NT2/D1 (cell line): Measurements from ENCODE around the gene UGT1A10.

Source experiments
- DNase-seq: peaks from one replicate; pipeline ENCODE4 v3.0.0-alpha.2; 2011; ENCODE audit warnings: low read depth, low spot score
- H3K27me3 ChIP-seq: 2 replicates; pipeline ENCODE4 v1.6.0; 2011; ENCODE audit warnings: mild to moderate bottlenecking; ENCODE audit not compliant: insufficient read length, insufficient read depth
- H3K36me3 ChIP-seq: 2 replicates; pipeline ENCODE4 v1.6.1; 2011; ENCODE audit warnings: mild to moderate bottlenecking, low read length, mixed read lengths; ENCODE audit not compliant: insufficient read depth, insufficient read length
- H3K4me1 ChIP-seq: 2 replicates; pipeline ENCODE4 v1.5.1; 2011; ENCODE audit not compliant: insufficient read depth, insufficient read length
- H3K4me3 ChIP-seq: 2 replicates; pipeline ENCODE4 v1.5.1; 2011; ENCODE audit warnings: low read depth; ENCODE audit not compliant: insufficient read length
- H3K9ac ChIP-seq: 2 replicates; pipeline ENCODE4 v1.6.0; 2011; ENCODE audit warnings: low read depth; ENCODE audit not compliant: insufficient read length
- H3K9me3 ChIP-seq: 2 replicates; pipeline ENCODE4 v1.5.1; 2011; ENCODE audit warnings: mild to moderate bottlenecking, low read length; ENCODE audit not compliant: insufficient read depth
- SUZ12 ChIP-seq: IDR thresholded peaks from 2 replicates; pipeline ENCODE4 v1.6.1; 2011; ENCODE audit not compliant: insufficient read length, insufficient read depth; ENCODE audit errors: extremely low read depth
- YY1 ChIP-seq: IDR thresholded peaks from 2 replicates; pipeline ENCODE4 v1.6.1; 2011; ENCODE audit not compliant: insufficient read length, insufficient read depth
- ZNF274 ChIP-seq: IDR thresholded peaks from 2 replicates; pipeline ENCODE4 v1.6.1; 2011; ENCODE audit warnings: mild to moderate bottlenecking, low read depth, low read length

The UGT1A10 gene

DNA sequence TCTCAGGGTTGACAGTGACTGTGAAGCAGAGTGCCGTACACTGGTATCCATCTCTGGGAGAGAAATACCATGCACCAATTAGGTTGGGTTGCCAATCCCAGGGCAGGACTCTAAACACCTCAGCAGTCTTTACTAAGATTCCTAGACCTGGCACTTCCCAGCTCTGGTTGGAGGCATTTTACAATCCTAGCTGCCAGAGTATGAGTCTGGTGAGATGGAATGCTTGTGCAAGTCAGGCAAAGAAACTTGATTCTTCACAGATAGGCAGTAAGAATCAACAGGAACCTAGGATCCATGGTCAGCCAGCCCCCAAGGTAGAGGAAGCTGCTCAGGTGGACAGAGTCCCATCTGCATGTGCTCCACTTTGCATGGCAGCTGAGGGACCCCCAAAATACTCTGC lies 70.5 kb downstream of the UGT1A10 start:
- Histone ChIP-seq H3K9me3 (no peaks in the 10 kb centered on the region), H3K27me3 (no peaks in the 10 kb centered on the region), H3K4me3 (no peak overlapping the region), H3K9ac (no peak overlapping the region), H3K36me3 (no peaks in the 10 kb centered on the region), H3K4me1 (no peaks in the 10 kb centered on the region)
- no peak for DNase-seq
- TF ChIP-seq SUZ12: no peak
- TF ChIP-seq ZNF274: no peak
- TF ChIP-seq YY1: no peak

DNA sequence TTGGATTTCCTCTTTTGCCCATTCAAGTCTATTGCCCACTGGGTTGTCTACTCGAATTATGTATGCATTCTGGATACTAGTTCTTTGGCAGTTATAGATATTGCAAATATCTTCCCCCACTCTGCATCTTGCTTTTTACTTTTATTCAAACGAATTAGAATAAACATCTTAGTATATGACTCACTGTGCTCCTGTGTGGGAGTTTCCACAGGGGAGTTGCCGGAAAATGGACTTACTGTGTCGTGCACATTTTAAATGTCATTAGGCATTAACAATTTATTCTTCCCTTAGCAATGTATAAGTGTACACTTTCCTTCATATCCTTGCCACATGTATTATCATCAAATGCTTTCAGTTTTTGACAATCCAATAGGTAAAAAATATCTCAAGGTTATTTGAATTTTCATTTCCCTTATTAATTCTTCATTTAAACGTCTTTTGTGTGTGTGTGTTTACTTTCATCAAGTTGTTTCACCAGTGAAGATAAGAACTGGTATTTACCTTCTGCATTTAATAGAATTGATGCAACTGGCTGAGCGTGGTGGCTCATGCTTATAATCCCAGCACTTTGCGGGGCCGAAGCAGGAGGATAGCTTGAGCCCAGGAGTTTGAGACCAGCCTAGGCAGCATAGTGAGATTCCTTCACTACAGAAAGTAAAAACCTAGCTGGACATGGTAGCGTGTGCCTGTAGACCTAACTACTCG lies 71.8 kb downstream of the UGT1A10 start:
- H3K4me3 ChIP-seq: no peak overlapping the region
- H3K4me1 ChIP-seq: no peaks in the 10 kb centered on the region
- TF ChIP-seq YY1: no peak
- no peak for TF ChIP-seq ZNF274
- no peak for TF ChIP-seq SUZ12
- no peaks in the 10 kb centered on the region for H3K27me3 ChIP-seq
- no peak for DNase-seq
- no peak overlapping the region for H3K9ac ChIP-seq
- H3K9me3 ChIP-seq: no peaks in the 10 kb centered on the region
- no peaks in the 10 kb centered on the region for H3K36me3 ChIP-seq

DNA sequence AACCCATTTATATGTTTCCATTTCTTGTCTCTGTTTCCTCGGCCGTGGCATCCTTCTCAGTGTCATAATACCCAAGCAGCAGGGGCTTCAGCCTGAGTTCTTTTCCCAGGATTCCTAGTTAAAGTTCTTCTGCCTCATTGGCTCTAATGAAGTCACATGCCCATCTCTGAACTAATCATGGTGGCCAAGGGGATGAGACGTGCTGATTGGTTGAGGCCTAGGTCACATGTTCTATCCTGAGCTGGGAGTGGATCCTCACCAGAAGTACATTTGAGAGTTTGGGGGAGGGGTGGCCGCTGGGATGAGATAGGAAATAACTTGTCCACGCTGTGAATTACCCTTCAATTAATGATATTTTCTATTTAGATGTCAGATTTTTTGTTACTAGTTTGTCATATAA lies 72.7 kb downstream of the UGT1A10 start:
- no peak overlapping the region for H3K4me3 ChIP-seq
- H3K36me3 ChIP-seq: no peaks in the 10 kb centered on the region
- no peaks in the 10 kb centered on the region for H3K9me3 ChIP-seq
- H3K27me3 ChIP-seq: no peaks in the 10 kb centered on the region
- TF ChIP-seq SUZ12 (no peak), ZNF274 (no peak), YY1 (no peak)
- no peak overlapping the region for H3K9ac ChIP-seq
- no peak for DNase-seq
- H3K4me1 ChIP-seq: no peaks in the 10 kb centered on the region

DNA sequence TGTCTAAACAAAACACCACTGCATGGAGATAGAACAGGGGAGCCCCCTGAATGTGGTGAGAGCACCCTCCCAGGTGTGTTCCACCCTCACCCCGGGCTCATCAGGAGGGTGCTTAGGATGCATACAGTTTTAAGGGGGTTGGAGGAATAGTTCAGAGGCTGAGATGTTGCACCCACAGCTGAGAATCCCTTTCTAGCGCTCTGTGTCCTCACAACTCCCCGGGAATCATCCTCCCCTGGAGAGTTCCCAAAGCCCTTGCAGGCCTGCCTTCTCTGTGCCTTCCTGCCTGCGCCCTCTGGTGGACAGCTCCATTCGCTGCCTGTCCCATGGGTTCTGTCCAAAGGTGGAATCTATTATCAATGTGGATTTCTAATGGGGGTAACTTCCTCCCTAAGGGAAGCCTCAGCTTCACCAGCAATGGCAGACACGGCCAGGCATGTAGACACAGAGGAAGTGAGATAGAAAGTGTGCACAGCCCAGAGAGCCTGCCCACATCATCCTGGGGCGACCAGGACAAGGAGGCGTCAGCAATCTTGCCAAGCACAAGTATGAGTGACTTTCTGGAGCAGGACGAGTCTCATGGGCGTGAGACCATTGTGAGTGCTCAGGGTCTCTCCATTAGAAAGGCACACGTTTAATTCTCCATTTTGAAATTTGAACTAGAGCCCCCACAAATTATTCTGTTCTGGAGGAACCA lies 75.2 kb downstream of the UGT1A10 start:
- Histone ChIP-seq H3K27me3 (no peaks in the 10 kb centered on the region), H3K9ac (no peak overlapping the region), H3K36me3 (no peaks in the 10 kb centered on the region), H3K4me3 (no peak overlapping the region), H3K9me3 (no peaks in the 10 kb centered on the region), H3K4me1 (no peaks in the 10 kb centered on the region)
- peak; percentile 57 for DNase-seq
- TF ChIP-seq SUZ12 (no peak), ZNF274 (no peak), YY1 (no peak)

DNA sequence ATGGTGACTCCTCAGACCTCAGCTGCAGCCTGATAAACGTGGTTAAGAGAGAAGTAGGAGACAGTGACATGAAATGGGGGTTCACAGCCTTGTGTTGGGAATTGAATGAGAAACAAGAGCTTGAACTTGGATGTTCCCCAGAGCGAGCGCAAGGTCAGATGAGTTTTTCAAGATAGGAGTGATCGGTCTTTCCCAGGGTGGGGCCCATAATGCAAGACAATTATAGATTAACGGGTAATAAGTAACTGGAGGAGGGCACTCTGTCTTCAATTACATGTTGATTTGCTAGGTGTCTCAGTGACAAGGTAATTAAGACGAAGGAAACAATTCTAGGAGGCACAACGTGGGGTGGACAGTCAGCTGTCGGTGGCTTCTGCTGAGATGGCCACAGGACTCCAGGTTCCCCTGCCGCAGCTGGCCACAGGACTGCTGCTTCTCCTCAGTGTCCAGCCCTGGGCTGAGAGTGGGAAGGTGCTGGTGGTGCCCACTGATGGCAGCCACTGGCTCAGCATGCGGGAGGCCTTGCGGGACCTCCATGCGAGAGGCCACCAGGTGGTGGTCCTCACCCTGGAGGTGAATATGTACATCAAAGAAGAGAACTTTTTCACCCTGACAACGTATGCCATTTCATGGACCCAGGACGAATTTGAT lies 76.5 kb downstream of the UGT1A10 start, which contains the start of gene UGT1A5:
UGT1A5 (plus strand) TSS at position 297 of the 651 bp plus-strand sequence; CDS start at position 382, 85 bp downstream.
- no peak for DNase-seq
- no peak within 1 kb of the TSS for H3K9ac ChIP-seq
- TF ChIP-seq ZNF274: no peak
- TF ChIP-seq SUZ12: no peak
- no peak for TF ChIP-seq YY1

DNA sequence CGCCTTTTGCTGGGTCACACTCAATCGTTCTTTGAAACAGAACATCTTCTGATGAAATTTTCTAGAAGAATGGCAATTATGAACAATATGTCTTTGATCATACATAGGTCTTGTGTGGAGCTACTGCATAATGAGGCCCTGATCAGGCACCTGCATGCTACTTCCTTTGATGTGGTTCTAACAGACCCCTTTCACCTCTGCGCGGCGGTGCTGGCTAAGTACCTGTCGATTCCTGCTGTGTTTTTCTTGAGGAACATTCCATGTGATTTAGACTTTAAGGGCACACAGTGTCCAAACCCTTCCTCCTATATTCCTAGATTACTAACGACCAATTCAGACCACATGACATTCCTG lies 77.0 kb downstream of the UGT1A10 start:
- Histone ChIP-seq H3K4me3 (no peak overlapping the region), H3K9me3 (no peaks in the 10 kb centered on the region), H3K27me3 (no peaks in the 10 kb centered on the region), H3K36me3 (no peaks in the 10 kb centered on the region), H3K4me1 (no peaks in the 10 kb centered on the region), H3K9ac (no peak overlapping the region)
- no peak for TF ChIP-seq ZNF274
- TF ChIP-seq SUZ12: no peak
- TF ChIP-seq YY1: no peak
- no peak for DNase-seq

More for the DNA sequence above, 76.5 kb downstream of the UGT1A10 start, which contains the start of gene UGT1A5:
- no peaks in the 10 kb centered on the region for H3K36me3 ChIP-seq
- H3K4me3 ChIP-seq: no peak within 1 kb of the TSS
- H3K27me3 ChIP-seq: no peaks in the 10 kb centered on the region
- no peaks in the 10 kb centered on the region for H3K9me3 ChIP-seq
- no peaks in the 10 kb centered on the region for H3K4me1 ChIP-seq

DNA sequence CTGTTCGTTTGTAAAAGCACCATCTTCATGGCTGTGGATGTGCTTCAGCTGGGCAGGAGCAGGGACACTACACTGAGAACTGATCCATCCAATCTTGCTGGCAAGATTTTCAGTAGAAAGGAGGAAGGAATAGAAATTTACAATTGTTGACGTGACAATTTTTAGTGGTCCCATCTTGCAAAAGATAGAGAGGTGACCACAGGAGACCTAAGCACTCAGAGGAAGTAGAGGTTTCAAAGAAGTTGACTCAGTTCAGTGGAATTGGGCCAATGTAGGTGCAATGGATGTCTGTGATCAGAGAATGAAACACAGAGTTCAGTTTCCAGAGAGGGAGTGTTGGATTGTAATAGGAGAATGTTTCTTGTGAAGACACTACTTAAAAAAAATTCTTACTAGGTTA lies 77.9 kb downstream of the UGT1A10 start:
- no peak for TF ChIP-seq ZNF274
- no peak for TF ChIP-seq YY1
- TF ChIP-seq SUZ12: no peak
- no peaks in the 10 kb centered on the region for H3K27me3 ChIP-seq
- DNase-seq: no peak
- no peak overlapping the region for H3K4me3 ChIP-seq
- H3K9me3 ChIP-seq: no peaks in the 10 kb centered on the region
- H3K4me1 ChIP-seq: no peaks in the 10 kb centered on the region
- H3K36me3 ChIP-seq: no peaks in the 10 kb centered on the region
- no peak overlapping the region for H3K9ac ChIP-seq
